ENCODE data around the gene TTI1.
A peak's percentile ranks its signal among the peaks of the same experiment; 100 is the strongest.

DNA sequence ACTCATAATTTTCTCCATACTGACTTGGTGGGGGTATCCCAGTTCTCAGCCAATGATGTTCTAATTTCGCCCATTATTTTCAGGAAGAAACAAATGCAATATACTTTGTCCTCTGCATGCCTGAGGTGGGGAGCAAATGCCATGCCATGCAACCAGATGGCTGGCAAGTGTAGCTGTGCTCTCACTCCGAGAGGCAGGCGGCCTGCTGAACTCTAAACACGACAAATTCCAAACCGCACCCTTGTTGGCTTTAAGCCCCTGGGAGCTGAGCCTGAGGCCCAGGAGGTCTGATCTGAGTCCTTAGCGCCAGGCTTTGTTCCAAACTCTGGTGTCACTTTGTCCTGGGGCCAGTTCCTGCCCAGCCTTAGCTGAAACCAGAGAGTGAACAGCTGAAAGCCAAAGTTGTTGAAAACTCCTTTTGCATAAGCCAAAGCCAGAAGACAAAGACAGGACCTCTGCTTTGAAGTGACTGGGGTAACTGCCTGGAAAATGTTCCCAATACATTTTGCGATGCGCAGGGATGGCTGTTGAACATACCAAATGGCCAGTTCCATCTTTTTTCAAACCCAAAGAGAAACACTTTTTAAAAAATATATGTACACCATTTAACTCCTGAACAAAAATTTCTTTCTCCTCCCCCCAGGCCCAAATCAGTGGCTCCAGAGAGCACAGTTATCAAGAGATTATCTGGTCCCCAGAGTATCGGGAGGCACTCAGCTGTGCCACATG, 46.2 kb downstream of the TTI1 start:
- TF ChIP-seq, protein P1, sequence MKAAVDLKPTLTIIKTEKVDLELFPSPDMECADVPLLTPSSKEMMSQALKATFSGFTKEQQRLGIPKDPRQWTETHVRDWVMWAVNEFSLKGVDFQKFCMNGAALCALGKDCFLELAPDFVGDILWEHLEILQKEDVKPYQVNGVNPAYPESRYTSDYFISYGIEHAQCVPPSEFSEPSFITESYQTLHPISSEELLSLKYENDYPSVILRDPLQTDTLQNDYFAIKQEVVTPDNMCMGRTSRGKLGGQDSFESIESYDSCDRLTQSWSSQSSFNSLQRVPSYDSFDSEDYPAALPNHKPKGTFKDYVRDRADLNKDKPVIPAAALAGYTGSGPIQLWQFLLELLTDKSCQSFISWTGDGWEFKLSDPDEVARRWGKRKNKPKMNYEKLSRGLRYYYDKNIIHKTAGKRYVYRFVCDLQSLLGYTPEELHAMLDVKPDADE (CRISPR knock-in tag; IDR thresholded peaks at IDR 0.05) = no peak
- TF ChIP-seq ZFX (CRISPR knock-in tag; IDR thresholded peaks at IDR 0.05; ENCODE audit: low read depth) (peak; percentile 71), ZNF704 (CRISPR knock-in tag; IDR thresholded peaks at IDR 0.05; ENCODE audit: borderline replicate concordance) (no peak), POLR2A (IDR thresholded peaks at IDR 0.05; ENCODE audit: insufficient read depth in 1 of 2, low read depth in 2 of 2, low read length in 2 of 2) (no peak), SKI (IDR thresholded peaks at IDR 0.05; ENCODE audit: partially characterized antibody) (no peak), RAD21 (CRISPR knock-in tag; IDR thresholded peaks at IDR 0.05) (no peak), CHCHD3 (CRISPR knock-in tag; IDR thresholded peaks at IDR 0.05) (no peak)
- TF ChIP-seq, protein P2, sequence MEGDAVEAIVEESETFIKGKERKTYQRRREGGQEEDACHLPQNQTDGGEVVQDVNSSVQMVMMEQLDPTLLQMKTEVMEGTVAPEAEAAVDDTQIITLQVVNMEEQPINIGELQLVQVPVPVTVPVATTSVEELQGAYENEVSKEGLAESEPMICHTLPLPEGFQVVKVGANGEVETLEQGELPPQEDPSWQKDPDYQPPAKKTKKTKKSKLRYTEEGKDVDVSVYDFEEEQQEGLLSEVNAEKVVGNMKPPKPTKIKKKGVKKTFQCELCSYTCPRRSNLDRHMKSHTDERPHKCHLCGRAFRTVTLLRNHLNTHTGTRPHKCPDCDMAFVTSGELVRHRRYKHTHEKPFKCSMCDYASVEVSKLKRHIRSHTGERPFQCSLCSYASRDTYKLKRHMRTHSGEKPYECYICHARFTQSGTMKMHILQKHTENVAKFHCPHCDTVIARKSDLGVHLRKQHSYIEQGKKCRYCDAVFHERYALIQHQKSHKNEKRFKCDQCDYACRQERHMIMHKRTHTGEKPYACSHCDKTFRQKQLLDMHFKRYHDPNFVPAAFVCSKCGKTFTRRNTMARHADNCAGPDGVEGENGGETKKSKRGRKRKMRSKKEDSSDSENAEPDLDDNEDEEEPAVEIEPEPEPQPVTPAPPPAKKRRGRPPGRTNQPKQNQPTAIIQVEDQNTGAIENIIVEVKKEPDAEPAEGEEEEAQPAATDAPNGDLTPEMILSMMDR (CRISPR knock-in tag; IDR thresholded peaks at IDR 0.05) = no peak

Data from HepG2 (cell line).